ENCODE results near the gene PHACTR1. TPM values are rescaled to one million over a fixed set of nuclear protein-coding genes. Genes with fewer than 3 reads are reported as not detected.

PHACTR1 gene
- total RNA-seq, 1 experiment from 2014 or later: 0.21 TPM

DNA sequence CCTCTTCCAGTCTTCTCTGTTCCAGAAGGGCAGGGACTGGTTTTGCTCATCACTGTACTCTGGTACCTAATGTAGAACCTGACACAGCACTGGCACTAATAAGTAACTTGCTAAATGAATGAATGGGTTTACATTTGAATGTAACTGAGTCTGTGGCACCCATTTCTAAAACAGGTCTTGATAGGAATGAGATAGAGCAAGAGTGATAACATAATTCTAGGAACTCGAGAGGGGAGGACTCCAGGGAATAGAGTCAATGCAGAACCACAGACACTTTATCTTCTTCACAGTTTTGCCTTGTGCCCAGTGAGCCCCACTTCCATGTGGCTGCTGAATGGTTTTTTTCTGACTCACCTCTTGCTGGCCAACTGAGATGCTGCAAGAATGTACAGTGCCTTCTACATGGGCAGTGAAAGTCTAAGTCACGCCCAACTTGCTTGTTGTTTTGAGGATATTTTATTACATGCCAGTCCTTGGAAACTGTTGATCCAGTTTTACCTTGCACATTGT, 550.6 kb downstream of the PHACTR1 start:
- DNase-seq: no peak
- intact Hi-C loops (cut with micrococcal nuclease; ENCODE audit: unreplicated experiment): no loop called here
- Mint-ChIP-seq H3K9me3 (ENCODE audit: low read depth, unreplicated experiment) (peaks cover 3% of the 10 kb centered on the region), H3K36me3 (ENCODE audit: insufficient read depth, unreplicated experiment) (no peaks in the 10 kb centered on the region), H3K4me3 (ENCODE audit: low read depth, unreplicated experiment) (no peak overlapping the region), H3K27me3 (ENCODE audit: unreplicated experiment) (peaks cover 5% of the 10 kb centered on the region), H3K4me1 (ENCODE audit: low read depth, unreplicated experiment) (peaks cover 16% of the 10 kb centered on the region), H3K27ac (ENCODE audit: unreplicated experiment) (no peak overlapping the region)
- CTCF ChIA-PET: no interaction called here
- TF ChIP-seq, protein P1, sequence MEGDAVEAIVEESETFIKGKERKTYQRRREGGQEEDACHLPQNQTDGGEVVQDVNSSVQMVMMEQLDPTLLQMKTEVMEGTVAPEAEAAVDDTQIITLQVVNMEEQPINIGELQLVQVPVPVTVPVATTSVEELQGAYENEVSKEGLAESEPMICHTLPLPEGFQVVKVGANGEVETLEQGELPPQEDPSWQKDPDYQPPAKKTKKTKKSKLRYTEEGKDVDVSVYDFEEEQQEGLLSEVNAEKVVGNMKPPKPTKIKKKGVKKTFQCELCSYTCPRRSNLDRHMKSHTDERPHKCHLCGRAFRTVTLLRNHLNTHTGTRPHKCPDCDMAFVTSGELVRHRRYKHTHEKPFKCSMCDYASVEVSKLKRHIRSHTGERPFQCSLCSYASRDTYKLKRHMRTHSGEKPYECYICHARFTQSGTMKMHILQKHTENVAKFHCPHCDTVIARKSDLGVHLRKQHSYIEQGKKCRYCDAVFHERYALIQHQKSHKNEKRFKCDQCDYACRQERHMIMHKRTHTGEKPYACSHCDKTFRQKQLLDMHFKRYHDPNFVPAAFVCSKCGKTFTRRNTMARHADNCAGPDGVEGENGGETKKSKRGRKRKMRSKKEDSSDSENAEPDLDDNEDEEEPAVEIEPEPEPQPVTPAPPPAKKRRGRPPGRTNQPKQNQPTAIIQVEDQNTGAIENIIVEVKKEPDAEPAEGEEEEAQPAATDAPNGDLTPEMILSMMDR (IDR thresholded peaks at IDR 0.05; ENCODE audit: unreplicated experiment): no peak
- no TSS peak for BruUV-seq (replicated peaks)

DNA sequence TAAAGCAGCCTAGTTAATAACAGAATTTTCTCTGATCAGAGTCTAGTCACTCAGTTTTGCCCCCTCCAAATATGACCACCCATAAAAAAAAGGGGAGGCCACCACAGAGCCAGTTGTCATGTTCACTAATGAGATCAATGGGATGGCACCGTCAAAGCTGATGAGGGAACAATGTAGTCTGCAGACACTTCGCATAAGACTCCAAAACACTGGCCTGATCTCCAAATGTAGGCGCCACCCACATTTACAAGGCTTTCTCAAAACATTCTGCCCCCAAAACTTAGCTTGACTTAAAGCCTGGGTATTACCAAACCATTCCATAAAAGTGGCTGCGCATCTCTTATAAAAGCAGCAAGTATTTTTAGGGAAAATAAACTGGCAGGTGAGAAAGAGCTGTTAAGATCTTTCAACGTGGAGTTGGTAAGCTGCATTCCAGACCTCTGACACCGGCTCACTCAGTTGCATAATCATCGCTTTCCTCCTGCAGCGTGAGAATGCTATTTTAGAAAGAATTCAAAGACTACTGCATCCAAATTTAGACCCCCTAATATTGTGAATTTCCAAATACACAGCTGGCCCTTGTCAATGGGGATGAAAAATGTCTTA, 552.4 kb downstream of the PHACTR1 start:
- no TSS peak for BruUV-seq (replicated peaks)
- CTCF ChIA-PET: no interaction called here
- intact Hi-C loops (cut with micrococcal nuclease; ENCODE audit: unreplicated experiment): no loop called here
- TF ChIP-seq, protein P1 (IDR thresholded peaks at IDR 0.05; ENCODE audit: unreplicated experiment): no peak
- Mint-ChIP-seq H3K4me3 (ENCODE audit: low read depth, unreplicated experiment) (no peak overlapping the region), H3K27ac (ENCODE audit: unreplicated experiment) (no peak overlapping the region), H3K27me3 (ENCODE audit: unreplicated experiment) (no peaks in the 10 kb centered on the region), H3K36me3 (ENCODE audit: insufficient read depth, unreplicated experiment) (no peaks in the 10 kb centered on the region), H3K4me1 (ENCODE audit: low read depth, unreplicated experiment) (peaks cover 16% of the 10 kb centered on the region), H3K9me3 (ENCODE audit: low read depth, unreplicated experiment) (peaks cover 3% of the 10 kb centered on the region)
- peak; percentile 24 for DNase-seq

DNA sequence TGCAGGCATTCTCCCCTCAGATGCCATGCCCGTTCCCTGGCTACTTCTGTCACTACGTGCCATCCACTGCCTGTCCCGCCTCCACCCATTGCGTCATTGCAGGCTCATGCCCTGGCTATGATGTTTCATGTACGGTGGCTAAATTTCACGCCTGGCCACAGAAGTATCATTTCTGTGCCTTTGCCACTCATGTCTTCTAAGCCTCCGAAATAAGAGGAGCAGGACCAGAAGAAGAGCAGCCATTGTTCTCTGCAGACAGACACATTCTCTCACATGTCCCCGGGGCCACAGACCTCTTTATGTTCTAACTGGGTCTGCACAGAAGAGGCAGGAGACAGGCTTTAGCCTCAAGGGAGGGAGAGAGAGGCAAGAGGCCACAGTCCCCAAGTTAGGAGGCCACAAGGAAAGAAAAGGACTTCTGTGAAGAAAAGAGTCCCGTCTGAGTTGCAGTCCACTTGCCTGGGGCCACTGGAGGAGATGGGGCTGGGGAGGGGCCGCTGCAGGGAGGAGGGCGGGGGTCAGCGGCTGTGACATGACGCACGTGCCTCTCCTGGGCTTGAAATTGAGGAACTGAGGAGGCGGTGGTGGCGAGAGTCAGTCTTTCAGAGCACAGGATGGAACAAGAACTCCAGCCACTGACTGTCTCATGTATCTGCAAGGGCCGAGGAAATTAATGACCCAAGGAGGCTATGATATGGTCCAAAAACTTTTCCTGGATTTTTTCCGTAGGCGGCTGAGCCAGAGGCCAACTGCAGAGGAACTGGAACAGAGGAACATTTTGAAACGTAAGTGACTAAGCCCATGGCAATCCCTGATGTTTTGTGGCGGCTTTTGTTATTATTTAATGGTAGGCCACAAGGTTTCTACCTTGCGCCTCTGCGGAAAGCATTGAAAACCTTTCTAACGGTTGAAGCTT, 555.8 kb downstream of the PHACTR1 start:
- intact Hi-C loops (cut with micrococcal nuclease; ENCODE audit: unreplicated experiment): no loop called here
- Mint-ChIP-seq H3K36me3 (ENCODE audit: insufficient read depth, unreplicated experiment) (no peaks in the 10 kb centered on the region), H3K27ac (ENCODE audit: unreplicated experiment) (no peak overlapping the region), H3K4me1 (ENCODE audit: low read depth, unreplicated experiment) (peaks cover 16% of the 10 kb centered on the region), H3K4me3 (ENCODE audit: low read depth, unreplicated experiment) (no peak overlapping the region), H3K9me3 (ENCODE audit: low read depth, unreplicated experiment) (no peaks in the 10 kb centered on the region), H3K27me3 (ENCODE audit: unreplicated experiment) (no peaks in the 10 kb centered on the region)
- no peak for DNase-seq
- TF ChIP-seq, protein P1 (IDR thresholded peaks at IDR 0.05; ENCODE audit: unreplicated experiment): no peak
- CTCF ChIA-PET: no interaction called here
- BruUV-seq (replicated peaks): no TSS peak

DNA sequence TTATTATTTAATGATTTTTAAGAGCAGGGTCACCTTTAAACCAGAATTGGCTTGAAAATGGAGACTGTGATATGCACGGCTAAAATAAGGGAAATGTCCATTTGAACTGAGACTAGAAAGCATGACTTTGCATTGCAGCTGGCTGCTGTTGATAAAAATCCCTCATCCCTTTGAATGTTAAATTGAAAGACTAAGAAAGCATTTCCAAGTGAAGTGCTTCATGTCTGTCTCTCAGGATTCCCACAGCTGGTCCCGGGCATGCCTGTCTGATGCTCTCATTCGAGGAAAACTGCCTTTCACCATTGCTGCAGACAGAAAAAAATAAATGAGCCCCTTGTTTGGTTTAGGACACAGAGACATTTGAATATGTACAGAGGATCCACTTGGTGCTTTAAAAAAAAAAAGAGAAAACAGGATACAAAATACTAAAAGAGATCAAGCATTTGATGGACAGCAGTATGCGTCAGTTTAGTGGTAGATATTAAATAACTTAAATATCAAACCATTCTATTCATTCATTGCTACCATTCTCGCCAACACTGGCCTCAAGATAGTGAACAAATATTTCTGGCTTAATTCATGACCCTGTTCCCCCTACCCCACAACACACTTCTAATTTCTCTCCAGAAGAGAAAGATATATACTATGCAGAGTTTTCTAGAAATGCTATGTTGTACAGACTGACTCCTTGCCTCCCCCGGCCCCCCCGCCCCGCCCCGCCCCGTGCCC, 556.8 kb downstream of the PHACTR1 start:
- H3K9me3 Mint-ChIP-seq (ENCODE audit: low read depth, unreplicated experiment): no peaks in the 10 kb centered on the region
- H3K27me3 Mint-ChIP-seq (ENCODE audit: unreplicated experiment): no peaks in the 10 kb centered on the region
- H3K36me3 Mint-ChIP-seq (ENCODE audit: insufficient read depth, unreplicated experiment): no peaks in the 10 kb centered on the region
- TF ChIP-seq, protein P1 (IDR thresholded peaks at IDR 0.05; ENCODE audit: unreplicated experiment): no peak
- DNase-seq: no peak
- intact Hi-C loops (cut with micrococcal nuclease; ENCODE audit: unreplicated experiment): no loop called here
- peaks cover 16% of the 10 kb centered on the region for H3K4me1 Mint-ChIP-seq (ENCODE audit: low read depth, unreplicated experiment)
- no peak overlapping the region for H3K27ac Mint-ChIP-seq (ENCODE audit: unreplicated experiment)
- CTCF ChIA-PET: no interaction called here
- peak overlapping the region; percentile 33 for H3K4me3 Mint-ChIP-seq (ENCODE audit: low read depth, unreplicated experiment)
- BruUV-seq (replicated peaks): no TSS peak

Data from Calu3 (cell line).